Gastrocnemius medialis (tissue), 4 donors: ENCODE results near the gene ACTL7B.

ENCODE experiments used
- CTCF ChIP-seq, 5 experiments: fragments of 450-650 bp in 3 of 5; fragments of 200-600 bp in 2 of 5; sonication (generic) in 2 of 5; IDR thresholded peaks in 4 of 5; conservative IDR thresholded peaks in 1 of 5; 1 replicate in 4 of 5; 2 replicates in 1 of 5; pipeline ENCODE4 v1.5.1; 2016 to 2019; ENCODE audit warnings: antibody characterized with exemption in 5 of 5, mild to moderate bottlenecking in 3 of 5, moderate library complexity in 3 of 5
- POLR2A ChIP-seq, 2 donors: fragments of 450-650 bp; IDR thresholded peaks; one replicate each; pipeline ENCODE4 v1.6.1; 2017; ENCODE audit warnings: antibody characterized with exemption in 2 of 2, mild to moderate bottlenecking in 2 of 2, moderate library complexity in 2 of 2

GRCh38 chr9:108823829-108824228 is 32.0 kb downstream of the ACTL7B start:
- TF ChIP-seq CTCF (IDR thresholded peaks at IDR 0.05 in 4 of 5, conservative IDR thresholded peaks at IDR 0.05 in 1 of 5) (no peak), POLR2A (IDR thresholded peaks at IDR 0.05) (no peak)
